HepG2 (cell line): ENCODE data around the gene FOLR2. TPM values are rescaled to one million over a fixed set of nuclear protein-coding genes. Genes with fewer than 3 reads are reported as not detected.

ENCODE experiments used
- LCORL ChIP-seq, 2 experiments: fragments of 450-650 bp in 1 of 2; sonication (generic) in 1 of 2; formaldehyde crosslinking in 1 of 2; IDR thresholded peaks; 2 replicates each; pipeline versions ENCODE4 v1.5.0 to v1.6.1; 2017 to 2020; ENCODE audit warnings: antibody characterized with exemption in 1 of 2, missing genetic modification reagents in 1 of 2
- MED1 ChIP-seq: sonication (generic); formaldehyde crosslinking; IDR thresholded peaks from 2 replicates; pipeline ENCODE4 v1.4.0; 2020; ENCODE audit warnings: missing genetic modification reagents
- MXI1 ChIP-seq: IDR thresholded peaks from 3 replicates; pipeline ENCODE4 v1.6.1; 2012; ENCODE audit warnings: low read depth, low read length, inconsistent platforms, borderline replicate concordance
- SOX6 ChIP-seq, 2 experiments: fragments of 450-650 bp in 1 of 2; sonication (generic) in 1 of 2; formaldehyde crosslinking in 1 of 2; IDR thresholded peaks; 2 replicates each; pipeline versions ENCODE4 v1.4.0 to v1.6.1; 2017 to 2020; ENCODE audit warnings: antibody characterized with exemption in 1 of 2, mild to moderate bottlenecking in 1 of 2, missing genetic modification reagents in 1 of 2
- YY1 ChIP-seq: IDR thresholded peaks from 2 replicates; pipeline ENCODE4 v1.6.1; 2011; ENCODE audit warnings: low read length, low read depth, moderate library complexity, mild to moderate bottlenecking; ENCODE audit not compliant: insufficient read depth, insufficient replicate concordance
- ZFX ChIP-seq: sonication (generic); formaldehyde crosslinking; IDR thresholded peaks from 2 replicates; pipeline ENCODE4 v1.4.0; 2020; ENCODE audit warnings: mild to moderate bottlenecking, low read depth, missing genetic modification reagents, moderate library complexity
- ZNF430 ChIP-seq: sonication (generic); formaldehyde crosslinking; IDR thresholded peaks from 2 replicates; pipeline ENCODE4 v1.9.0; 2021; ENCODE audit warnings: mild to moderate bottlenecking, missing genetic modification reagents
- ZNF614 ChIP-seq: IDR thresholded peaks from 2 replicates; pipeline ENCODE4 v1.6.1; 2018; ENCODE audit warnings: missing biosample characterization, missing genetic modification reagents, inconsistent platforms, borderline replicate concordance
- ZNF75D ChIP-seq: sonication (generic); formaldehyde crosslinking; IDR thresholded peaks from 2 replicates; pipeline ENCODE4 v1.8.1; 2023; ENCODE audit warnings: missing genetic modification reagents, mild to moderate bottlenecking, borderline replicate concordance
- ZSCAN21 ChIP-seq: sonication (generic); formaldehyde crosslinking; IDR thresholded peaks from 2 replicates; pipeline ENCODE4 v1.8.0; 2022; ENCODE audit warnings: mild to moderate bottlenecking, missing genetic modification reagents, moderate library complexity, borderline replicate concordance
- ZSCAN9 ChIP-seq: IDR thresholded peaks from 2 replicates; pipeline ENCODE4 v1.6.1; 2016; ENCODE audit warnings: borderline replicate concordance
- polyA plus RNA-seq, 8 experiments: library from polyadenylated mRNA; depleted of rRNA in 3 of 8; stranded (reverse) in 7 of 8; unstranded in 1 of 8; fragments of >200 nt; fragmentation: Illumina TruSeq in 4 of 8; extraction: Trizol in 4 of 8; gene quantifications; 2 replicates each; pipeline versions ENCODE4 v1.2.1 to v1.2.3, GENCODE V29; 2011 to 2016; ENCODE audit warnings: low read depth in 4 of 8, missing spikeins in 1 of 8, mixed read lengths in 1 of 8; ENCODE audit not compliant: insufficient read depth in 1 of 8
- total RNA-seq, 5 experiments: library from RNA; depleted of rRNA; stranded (reverse); fragments of >200 nt; fragmentation: Illumina TruSeq; extraction: Trizol; gene quantifications; 2 replicates each; pipeline ENCODE4 v1.2.3, GENCODE V29; 2016; ENCODE audit warnings: low read depth in 1 of 5
- TF ChIP-seq, protein P1 (sequence below): sonication (generic); formaldehyde crosslinking; IDR thresholded peaks from 2 replicates; pipeline ENCODE4 v1.4.0; 2020; ENCODE audit warnings: mild to moderate bottlenecking, missing genetic modification reagents
- TF ChIP-seq, protein P2 (sequence below): sonication (generic); formaldehyde crosslinking; IDR thresholded peaks from 2 replicates; pipeline ENCODE4 v1.4.0; 2020; ENCODE audit warnings: missing genetic modification reagents
- TF ChIP-seq, protein P3 (sequence below): sonication (generic); formaldehyde crosslinking; IDR thresholded peaks from 2 replicates; pipeline ENCODE4 v1.8.1; 2023; ENCODE audit warnings: mild to moderate bottlenecking, moderate library complexity, missing genetic modification reagents
- TF ChIP-seq, protein P4 (sequence below): sonication (generic); formaldehyde crosslinking; IDR thresholded peaks from 2 replicates; pipeline ENCODE4 v1.5.0; 2020; ENCODE audit warnings: missing genetic modification reagents
- TF ChIP-seq, protein P5 (sequence below): sonication (generic); formaldehyde crosslinking; IDR thresholded peaks from 2 replicates; pipeline ENCODE4 v1.4.0; 2020; ENCODE audit warnings: missing genetic modification reagents
- TF ChIP-seq, protein P6 (sequence below): sonication (generic); formaldehyde crosslinking; IDR thresholded peaks from 2 replicates; pipeline ENCODE4 v1.4.0; 2020; ENCODE audit warnings: missing genetic modification reagents

FOLR2 gene
- total and polyA plus RNA-seq, 2 of the 13 experiments (the other 11 are each of a cell fraction or from before 2014, with no cell fraction given), result 0.09 TPM; not detected in 1

DNA sequence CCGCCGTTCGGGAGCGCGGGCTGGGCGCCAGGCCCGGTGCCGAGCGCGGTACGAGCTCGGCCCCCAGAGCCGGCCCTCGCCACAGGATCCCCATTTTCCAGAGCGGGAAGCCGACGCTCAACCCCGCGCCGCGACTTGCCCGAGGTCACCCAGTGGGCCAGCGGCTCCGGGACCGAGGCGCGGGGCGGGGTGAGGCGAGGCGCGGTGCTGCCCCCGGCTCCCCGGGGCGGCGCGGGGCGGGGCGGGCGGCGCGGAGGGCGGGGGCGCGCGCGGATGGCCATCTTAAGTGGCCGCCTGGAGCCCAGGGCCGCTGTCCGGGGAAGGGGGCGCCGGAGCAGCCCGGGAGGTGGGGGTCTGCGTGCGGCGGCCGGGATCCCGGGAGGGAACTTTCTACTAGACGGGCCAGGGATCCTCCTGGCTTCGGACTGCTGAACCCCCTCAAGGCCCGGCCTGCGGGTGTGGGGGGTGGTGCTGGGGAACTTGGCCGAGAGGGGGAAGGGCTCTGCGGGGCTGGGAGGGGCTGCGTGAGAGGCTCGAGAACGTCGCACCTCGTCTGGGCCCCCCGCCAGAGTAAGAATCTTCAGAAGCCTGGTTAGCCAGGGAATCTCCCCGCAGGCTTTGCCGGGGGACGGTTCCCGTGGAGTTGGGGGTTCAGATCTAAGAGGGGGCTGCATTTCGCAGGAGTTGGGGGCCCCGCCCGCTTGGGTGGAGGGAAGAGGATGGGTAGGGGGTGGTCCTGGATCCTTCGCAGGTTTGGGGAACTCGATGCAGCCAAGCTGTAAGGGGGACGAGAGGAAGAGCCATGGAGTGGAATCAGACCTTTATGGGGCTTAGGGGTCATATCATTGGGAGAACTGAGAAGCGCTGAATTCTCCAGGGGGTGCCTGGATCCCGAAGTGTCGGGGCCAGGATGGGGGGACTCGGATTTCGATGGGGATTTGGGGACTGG is 7.3 kb downstream of the FOLR2 start (continued):
- TF ChIP-seq, protein P1, sequence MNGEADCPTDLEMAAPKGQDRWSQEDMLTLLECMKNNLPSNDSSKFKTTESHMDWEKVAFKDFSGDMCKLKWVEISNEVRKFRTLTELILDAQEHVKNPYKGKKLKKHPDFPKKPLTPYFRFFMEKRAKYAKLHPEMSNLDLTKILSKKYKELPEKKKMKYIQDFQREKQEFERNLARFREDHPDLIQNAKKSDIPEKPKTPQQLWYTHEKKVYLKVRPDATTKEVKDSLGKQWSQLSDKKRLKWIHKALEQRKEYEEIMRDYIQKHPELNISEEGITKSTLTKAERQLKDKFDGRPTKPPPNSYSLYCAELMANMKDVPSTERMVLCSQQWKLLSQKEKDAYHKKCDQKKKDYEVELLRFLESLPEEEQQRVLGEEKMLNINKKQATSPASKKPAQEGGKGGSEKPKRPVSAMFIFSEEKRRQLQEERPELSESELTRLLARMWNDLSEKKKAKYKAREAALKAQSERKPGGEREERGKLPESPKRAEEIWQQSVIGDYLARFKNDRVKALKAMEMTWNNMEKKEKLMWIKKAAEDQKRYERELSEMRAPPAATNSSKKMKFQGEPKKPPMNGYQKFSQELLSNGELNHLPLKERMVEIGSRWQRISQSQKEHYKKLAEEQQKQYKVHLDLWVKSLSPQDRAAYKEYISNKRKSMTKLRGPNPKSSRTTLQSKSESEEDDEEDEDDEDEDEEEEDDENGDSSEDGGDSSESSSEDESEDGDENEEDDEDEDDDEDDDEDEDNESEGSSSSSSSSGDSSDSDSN (CRISPR knock-in tag), result peak; percentile 11; the same call in 1 of the 2 replicates
- TF ChIP-seq ZFX (CRISPR knock-in tag) (no peak), ZSCAN9 (CRISPR knock-in tag) (no peak), MED1 (no peak), MXI1 (0 out of 3 replicates have a peak, but pooled peaks have one; percentile 1), ZSCAN21 (0 out of 2 replicates have a peak, but pooled peaks have one; percentile 7), ZNF430 (CRISPR knock-in tag) (peak; percentile 73; the same call in 1 of the 2 replicates), ZNF614 (0 out of 2 replicates have a peak, but pooled peaks have one; percentile 9), ZNF75D (CRISPR knock-in tag) (no peak), YY1 (peak; percentile 65), LCORL (IDR thresholded peaks at IDR 0.05) (no peak), LCORL (CRISPR knock-in tag; IDR thresholded peaks at IDR 0.05) (0 out of 2 replicates have a peak, but pooled peaks have one; percentile 34), SOX6 (IDR thresholded peaks at IDR 0.05) (no peak), SOX6 (CRISPR knock-in tag; IDR thresholded peaks at IDR 0.05) (peak; percentile 21; the same call in 1 of the 2 replicates)
- TF ChIP-seq, protein P2, sequence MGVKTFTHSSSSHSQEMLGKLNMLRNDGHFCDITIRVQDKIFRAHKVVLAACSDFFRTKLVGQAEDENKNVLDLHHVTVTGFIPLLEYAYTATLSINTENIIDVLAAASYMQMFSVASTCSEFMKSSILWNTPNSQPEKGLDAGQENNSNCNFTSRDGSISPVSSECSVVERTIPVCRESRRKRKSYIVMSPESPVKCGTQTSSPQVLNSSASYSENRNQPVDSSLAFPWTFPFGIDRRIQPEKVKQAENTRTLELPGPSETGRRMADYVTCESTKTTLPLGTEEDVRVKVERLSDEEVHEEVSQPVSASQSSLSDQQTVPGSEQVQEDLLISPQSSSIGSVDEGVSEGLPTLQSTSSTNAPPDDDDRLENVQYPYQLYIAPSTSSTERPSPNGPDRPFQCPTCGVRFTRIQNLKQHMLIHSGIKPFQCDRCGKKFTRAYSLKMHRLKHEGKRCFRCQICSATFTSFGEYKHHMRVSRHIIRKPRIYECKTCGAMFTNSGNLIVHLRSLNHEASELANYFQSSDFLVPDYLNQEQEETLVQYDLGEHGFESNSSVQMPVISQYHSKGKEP (CRISPR knock-in tag), result no peak
- TF ChIP-seq, protein P3, sequence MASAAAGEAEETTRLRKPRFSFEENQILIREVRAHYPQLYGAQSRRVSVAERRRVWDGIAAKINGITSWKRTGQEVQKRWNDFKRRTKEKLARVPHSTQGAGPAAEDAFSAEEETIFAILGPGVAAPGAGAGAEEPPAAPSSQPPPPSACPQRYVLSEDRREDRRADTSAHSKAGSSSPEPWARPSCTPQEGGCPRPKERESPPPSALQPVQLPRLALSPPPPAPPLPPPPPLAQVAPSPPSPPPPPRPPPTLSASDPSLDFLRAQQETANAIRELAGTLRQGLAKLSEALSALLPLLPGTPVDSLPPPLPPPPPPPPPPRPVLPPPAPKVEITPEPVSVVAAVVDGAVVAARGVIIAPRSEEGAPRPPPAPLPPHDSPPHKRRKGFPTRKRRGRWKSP (CRISPR knock-in tag), result 0 out of 2 replicates have a peak, but pooled peaks have one; percentile 21
- TF ChIP-seq, protein P4, sequence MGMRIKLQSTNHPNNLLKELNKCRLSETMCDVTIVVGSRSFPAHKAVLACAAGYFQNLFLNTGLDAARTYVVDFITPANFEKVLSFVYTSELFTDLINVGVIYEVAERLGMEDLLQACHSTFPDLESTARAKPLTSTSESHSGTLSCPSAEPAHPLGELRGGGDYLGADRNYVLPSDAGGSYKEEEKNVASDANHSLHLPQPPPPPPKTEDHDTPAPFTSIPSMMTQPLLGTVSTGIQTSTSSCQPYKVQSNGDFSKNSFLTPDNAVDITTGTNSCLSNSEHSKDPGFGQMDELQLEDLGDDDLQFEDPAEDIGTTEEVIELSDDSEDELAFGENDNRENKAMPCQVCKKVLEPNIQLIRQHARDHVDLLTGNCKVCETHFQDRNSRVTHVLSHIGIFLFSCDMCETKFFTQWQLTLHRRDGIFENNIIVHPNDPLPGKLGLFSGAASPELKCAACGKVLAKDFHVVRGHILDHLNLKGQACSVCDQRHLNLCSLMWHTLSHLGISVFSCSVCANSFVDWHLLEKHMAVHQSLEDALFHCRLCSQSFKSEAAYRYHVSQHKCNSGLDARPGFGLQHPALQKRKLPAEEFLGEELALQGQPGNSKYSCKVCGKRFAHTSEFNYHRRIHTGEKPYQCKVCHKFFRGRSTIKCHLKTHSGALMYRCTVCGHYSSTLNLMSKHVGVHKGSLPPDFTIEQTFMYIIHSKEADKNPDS (CRISPR knock-in tag), result no peak
- TF ChIP-seq, protein P5, sequence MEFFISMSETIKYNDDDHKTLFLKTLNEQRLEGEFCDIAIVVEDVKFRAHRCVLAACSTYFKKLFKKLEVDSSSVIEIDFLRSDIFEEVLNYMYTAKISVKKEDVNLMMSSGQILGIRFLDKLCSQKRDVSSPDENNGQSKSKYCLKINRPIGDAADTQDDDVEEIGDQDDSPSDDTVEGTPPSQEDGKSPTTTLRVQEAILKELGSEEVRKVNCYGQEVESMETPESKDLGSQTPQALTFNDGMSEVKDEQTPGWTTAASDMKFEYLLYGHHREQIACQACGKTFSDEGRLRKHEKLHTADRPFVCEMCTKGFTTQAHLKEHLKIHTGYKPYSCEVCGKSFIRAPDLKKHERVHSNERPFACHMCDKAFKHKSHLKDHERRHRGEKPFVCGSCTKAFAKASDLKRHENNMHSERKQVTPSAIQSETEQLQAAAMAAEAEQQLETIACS (CRISPR knock-in tag), result peak; percentile 15; the same call in 1 of the 2 replicates
- TF ChIP-seq, protein P6, sequence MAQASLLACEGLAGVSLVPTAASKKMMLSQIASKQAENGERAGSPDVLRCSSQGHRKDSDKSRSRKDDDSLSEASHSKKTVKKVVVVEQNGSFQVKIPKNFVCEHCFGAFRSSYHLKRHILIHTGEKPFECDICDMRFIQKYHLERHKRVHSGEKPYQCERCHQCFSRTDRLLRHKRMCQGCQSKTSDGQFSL (CRISPR knock-in tag), result peak; percentile 63; the same call in 1 of the 2 replicates
